GM18868 (cell line): Measurements from ENCODE around the gene OR4A47.
"Not testable (repeated sequence)": the region's sequence is repeated elsewhere in the genome, so short reads cannot be mapped to it uniquely, and the experiment has no call there.

Source experiments
- ATAC-seq: cut with Tn5 transposase; IDR thresholded peaks from one replicate; pipeline ENCODE4 v1.9.1; 2021; ENCODE audit warnings: mild to moderate bottlenecking, moderate library complexity; ENCODE audit not compliant: unreplicated experiment

Gene OR4A47

GRCh38 chr11:48488493-48488892 is at the start of gene OR4A47:
Gene OR4A47 (plus strand): TSS chr11:48488793. CDS start chr11:48488793, 0 bp downstream.
- ATAC-seq: not testable (repeated sequence)

- not testable (repeated sequence) for ATAC-seq
These were observed 32.7 kb upstream of the OR4A47 start for GRCh38 chr11:48455909-48456308.

- not testable (repeated sequence) for ATAC-seq
These were observed 14.6 kb upstream of the OR4A47 start for GRCh38 chr11:48473966-48474365.

- ATAC-seq: not testable (repeated sequence)
These were observed 13.9 kb upstream of the OR4A47 start for GRCh38 chr11:48474703-48475102.

GRCh38 chr11:48506169-48506568 is 17.6 kb downstream of the OR4A47 start:
- ATAC-seq: not testable (repeated sequence)

GRCh38 chr11:48538991-48539390 is 50.4 kb downstream of the OR4A47 start:
- ATAC-seq: no peak
